ENCODE measurements around the gene PEX7.

Gene PEX7

GRCh38 chr6:136921936-136922684 is 99.7 kb downstream of the PEX7 start, which contains the start of gene SLC35D3:
TSS of gene SLC35D3 (plus strand) at chr6:136922301. CDS start at chr6:136922429, 128 bp downstream.
- Histone ChIP-seq H3K36me3 (ENCODE audit: insufficient read depth, low read length) (no peaks in the 10 kb centered on the region), H3K9me3 (ENCODE audit: insufficient read depth, low read depth, low read length) (no peaks in the 10 kb centered on the region), H3K9me2 (replicated peaks; ENCODE audit: low read depth, low read length) (no peaks in the 10 kb centered on the region), H3K79me2 (ENCODE audit: insufficient read depth, low read length) (no peaks in the 10 kb centered on the region), H2AFZ (ENCODE audit: low read length) (no peak within 1 kb of the TSS), H3K4me2 (ENCODE audit: low read depth, low read length, poor library complexity, severe bottlenecking) (no peak within 1 kb of the TSS), H3F3A (ENCODE audit: low read depth) (no peaks in the 10 kb centered on the region), H3K27me3 (ENCODE audit: insufficient read depth, low read length, poor library complexity, severe bottlenecking) (no peaks in the 10 kb centered on the region), H3K4me3 (ENCODE audit: low read length, poor library complexity, severe bottlenecking) (no peak within 1 kb of the TSS), H4K20me1 (ENCODE audit: insufficient read depth, low read length, poor library complexity, severe bottlenecking) (no peaks in the 10 kb centered on the region), H3K9ac (ENCODE audit: low read depth, low read length, poor library complexity, severe bottlenecking) (no peak within 1 kb of the TSS), H3K4me1 (ENCODE audit: insufficient read depth, low read length, poor library complexity, severe bottlenecking) (no peaks in the 10 kb centered on the region)
- TF ChIP-seq EZH2phosphoT487 (IDR thresholded peaks at IDR 0.05; ENCODE audit: borderline replicate concordance): no peak
- TF ChIP-seq, protein P1, sequence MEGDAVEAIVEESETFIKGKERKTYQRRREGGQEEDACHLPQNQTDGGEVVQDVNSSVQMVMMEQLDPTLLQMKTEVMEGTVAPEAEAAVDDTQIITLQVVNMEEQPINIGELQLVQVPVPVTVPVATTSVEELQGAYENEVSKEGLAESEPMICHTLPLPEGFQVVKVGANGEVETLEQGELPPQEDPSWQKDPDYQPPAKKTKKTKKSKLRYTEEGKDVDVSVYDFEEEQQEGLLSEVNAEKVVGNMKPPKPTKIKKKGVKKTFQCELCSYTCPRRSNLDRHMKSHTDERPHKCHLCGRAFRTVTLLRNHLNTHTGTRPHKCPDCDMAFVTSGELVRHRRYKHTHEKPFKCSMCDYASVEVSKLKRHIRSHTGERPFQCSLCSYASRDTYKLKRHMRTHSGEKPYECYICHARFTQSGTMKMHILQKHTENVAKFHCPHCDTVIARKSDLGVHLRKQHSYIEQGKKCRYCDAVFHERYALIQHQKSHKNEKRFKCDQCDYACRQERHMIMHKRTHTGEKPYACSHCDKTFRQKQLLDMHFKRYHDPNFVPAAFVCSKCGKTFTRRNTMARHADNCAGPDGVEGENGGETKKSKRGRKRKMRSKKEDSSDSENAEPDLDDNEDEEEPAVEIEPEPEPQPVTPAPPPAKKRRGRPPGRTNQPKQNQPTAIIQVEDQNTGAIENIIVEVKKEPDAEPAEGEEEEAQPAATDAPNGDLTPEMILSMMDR (conservative IDR thresholded peaks at IDR 0.05; ENCODE audit: low read length): no peak

GRCh38 chr6:136922685-136923006 is 100.3 kb downstream of the PEX7 start:
- H3K27me3 ChIP-seq (ENCODE audit: insufficient read depth, low read length, poor library complexity, severe bottlenecking): no peaks in the 10 kb centered on the region
- H3K9me3 ChIP-seq (ENCODE audit: insufficient read depth, low read depth, low read length): no peaks in the 10 kb centered on the region
- no peaks in the 10 kb centered on the region for H3K36me3 ChIP-seq (ENCODE audit: insufficient read depth, low read length)
- no peak for TF ChIP-seq EZH2phosphoT487 (IDR thresholded peaks at IDR 0.05; ENCODE audit: borderline replicate concordance)
- TF ChIP-seq, protein P1 (conservative IDR thresholded peaks at IDR 0.05; ENCODE audit: low read length): no peak
- H3K9ac ChIP-seq (ENCODE audit: low read depth, low read length, poor library complexity, severe bottlenecking): no peak overlapping the region
- no peak overlapping the region for H3K4me2 ChIP-seq (ENCODE audit: low read depth, low read length, poor library complexity, severe bottlenecking)
- H3K4me1 ChIP-seq (ENCODE audit: insufficient read depth, low read length, poor library complexity, severe bottlenecking): no peaks in the 10 kb centered on the region
- no peak overlapping the region for H3K4me3 ChIP-seq (ENCODE audit: low read length, poor library complexity, severe bottlenecking)
- no peaks in the 10 kb centered on the region for H4K20me1 ChIP-seq (ENCODE audit: insufficient read depth, low read length, poor library complexity, severe bottlenecking)
- no peaks in the 10 kb centered on the region for H3K79me2 ChIP-seq (ENCODE audit: insufficient read depth, low read length)
- no peak overlapping the region for H2AFZ ChIP-seq (ENCODE audit: low read length)
- no peaks in the 10 kb centered on the region for H3F3A ChIP-seq (ENCODE audit: low read depth)
- H3K9me2 ChIP-seq (replicated peaks; ENCODE audit: low read depth, low read length): no peaks in the 10 kb centered on the region

GRCh38 chr6:136923116-136923953 is 100.9 kb downstream of the PEX7 start:
- Histone ChIP-seq H3F3A (ENCODE audit: low read depth) (no peaks in the 10 kb centered on the region), H3K9me3 (ENCODE audit: insufficient read depth, low read depth, low read length) (no peaks in the 10 kb centered on the region), H4K20me1 (ENCODE audit: insufficient read depth, low read length, poor library complexity, severe bottlenecking) (no peaks in the 10 kb centered on the region), H3K27me3 (ENCODE audit: insufficient read depth, low read length, poor library complexity, severe bottlenecking) (no peaks in the 10 kb centered on the region), H3K79me2 (ENCODE audit: insufficient read depth, low read length) (no peaks in the 10 kb centered on the region), H3K4me2 (ENCODE audit: low read depth, low read length, poor library complexity, severe bottlenecking) (no peak overlapping the region), H3K4me1 (ENCODE audit: insufficient read depth, low read length, poor library complexity, severe bottlenecking) (no peaks in the 10 kb centered on the region), H2AFZ (ENCODE audit: low read length) (no peak overlapping the region), H3K4me3 (ENCODE audit: low read length, poor library complexity, severe bottlenecking) (no peak overlapping the region), H3K9me2 (replicated peaks; ENCODE audit: low read depth, low read length) (no peaks in the 10 kb centered on the region), H3K9ac (ENCODE audit: low read depth, low read length, poor library complexity, severe bottlenecking) (no peak overlapping the region), H3K36me3 (ENCODE audit: insufficient read depth, low read length) (no peaks in the 10 kb centered on the region)
- TF ChIP-seq, protein P1 (conservative IDR thresholded peaks at IDR 0.05; ENCODE audit: low read length): no peak
- TF ChIP-seq EZH2phosphoT487 (IDR thresholded peaks at IDR 0.05; ENCODE audit: borderline replicate concordance): no peak

All from Loucy (cell line).